ENCODE measurements around the gene NTRK3.

GRCh38 chr15:87917480-87917879 is 339.1 kb downstream of the NTRK3 start:
- TF ChIP-seq CTCF (IDR thresholded peaks at IDR 0.05): no peak
- TF ChIP-seq POLR2A (IDR thresholded peaks at IDR 0.05): no peak
